Caco-2 (cell line): Measurements from ENCODE around the gene TYW1B. TPM values are rescaled to one million over a fixed set of nuclear protein-coding genes. Genes with fewer than 3 reads are reported as not detected.
"Not testable (repeated sequence)": the region's sequence is repeated elsewhere in the genome, so short reads cannot be mapped to it uniquely, and the experiment has no call there.

ENCODE experiments used
- BruUV-seq: library from RNA; stranded (reverse); fragments of 400-500 nt; replicated peaks from 2 replicates; lab custom pipeline; 2021; lab: Mats Ljungman, UMichigan
- CTCF ChIA-PET: fragments of 300-600 bp; sonication (Branson Sonifier 250); formaldehyde crosslinking; loops from one replicate; lab custom pipeline; 2022; ENCODE audit warnings: antibody characterized with exemption; lab: Charles Lee
- POLR2A ChIA-PET: fragments of 300-600 bp; sonication (Branson Sonifier 250); formaldehyde crosslinking; loops from one replicate; lab custom pipeline; 2022; ENCODE audit warnings: antibody characterized with exemption; lab: Charles Lee
- DNase-seq, 2 experiments: peaks; one replicate each; pipeline versions ENCODE4 v3.0.0 to v3.0.0-alpha.2; 2020 to 2022
- H3K27me3 ChIP-seq: replicated peaks from 2 replicates; pipeline ENCODE4 v1.6.0; 2011; ENCODE audit warnings: low read length; ENCODE audit not compliant: control insufficient read depth, insufficient read depth
- H3K36me3 ChIP-seq: 2 replicates; pipeline ENCODE4 v1.5.1; 2011; ENCODE audit warnings: low read length; ENCODE audit not compliant: control insufficient read depth, insufficient read depth
- H3K4me1 ChIP-seq: fragments of 250-450 bp; sonication (Bioruptor Pico); 2 replicates; pipeline ENCODE4 v1.5.1; 2020; ENCODE audit warnings: mild to moderate bottlenecking
- H3K4me3 ChIP-seq: 2 replicates; pipeline ENCODE4 v1.5.1; 2011; ENCODE audit warnings: low read depth, mild to moderate bottlenecking, control low read depth, low read length
- H3K9me3 ChIP-seq: fragments of 250-450 bp; sonication (Bioruptor Pico); 2 replicates; pipeline ENCODE4 v1.5.1; 2020; ENCODE audit warnings: mild to moderate bottlenecking, moderate library complexity
- H3K27ac Mint-ChIP-seq: one replicate; pipeline ENCODE4 v1.8.0; 2022; ENCODE audit warnings: mixed read lengths; ENCODE audit not compliant: unreplicated experiment
- H3K27me3 Mint-ChIP-seq: one replicate; pipeline ENCODE4 v1.8.0; 2022; ENCODE audit warnings: mixed read lengths; ENCODE audit not compliant: insufficient read depth, unreplicated experiment
- H3K36me3 Mint-ChIP-seq: one replicate; pipeline ENCODE4 v1.8.0; 2022; ENCODE audit warnings: mild to moderate bottlenecking, mixed read lengths; ENCODE audit not compliant: insufficient read depth, unreplicated experiment
- H3K4me1 Mint-ChIP-seq: one replicate; pipeline ENCODE4 v1.8.0; 2022; ENCODE audit warnings: low read depth, mixed read lengths; ENCODE audit not compliant: unreplicated experiment
- H3K4me3 Mint-ChIP-seq: one replicate; pipeline ENCODE4 v1.8.0; 2022; ENCODE audit warnings: mild to moderate bottlenecking, moderate library complexity, mixed read lengths; ENCODE audit not compliant: unreplicated experiment
- H3K9me3 Mint-ChIP-seq: one replicate; pipeline ENCODE4 v1.8.0; 2022; ENCODE audit warnings: mixed read lengths; ENCODE audit not compliant: unreplicated experiment
- intact Hi-C: fragments of 100-400 bp; cut with micrococcal nuclease; formaldehyde crosslinking; loops from one replicate; pipeline ENCODE4 v1.10.0; 2022; ENCODE audit not compliant: unreplicated experiment
- total RNA-seq: library from RNA; stranded (reverse); gene quantifications from 2 replicates; pipeline ENCODE4 v1.2.3, GENCODE V29; 2022
- TF ChIP-seq, protein P1 (sequence below), 2 experiments: fragments of 200-600 bp in 1 of 2; IDR thresholded peaks; 1 replicate in 1 of 2; 2 replicates in 1 of 2; pipeline versions ENCODE4 v1.5.1 to v1.8.0; 2011 to 2022; ENCODE audit warnings: antibody characterized with exemption in 1 of 2, control low read depth in 1 of 2, inconsistent platforms in 1 of 2, low read depth in 1 of 2, low read length in 1 of 2, mild to moderate bottlenecking in 1 of 2, moderate library complexity in 1 of 2; ENCODE audit not compliant: insufficient read depth in 1 of 2, severe bottlenecking in 1 of 2, unreplicated experiment in 1 of 2

The TYW1B gene
- total RNA-seq, 1 experiment from 2014 or later = 12.8 TPM

DNA sequence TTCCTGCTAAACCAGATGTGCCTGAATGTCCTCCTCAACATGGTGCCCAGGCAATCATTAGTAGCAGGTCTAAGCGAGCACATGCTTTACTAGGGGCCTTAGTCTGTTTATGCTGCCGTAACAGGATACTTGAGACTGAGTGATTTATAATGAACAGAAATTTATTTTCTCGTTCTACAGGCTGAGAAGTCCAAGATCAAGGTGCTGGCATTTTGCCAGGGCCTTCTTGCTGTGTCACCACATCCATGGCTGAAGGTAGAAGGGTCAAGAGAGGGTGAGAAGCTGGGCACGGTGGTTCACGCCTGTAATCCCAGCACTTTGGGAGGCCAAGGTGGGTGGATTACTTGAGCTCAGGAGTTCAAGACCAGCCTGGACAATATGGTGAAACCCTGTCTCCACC lies 273.6 kb downstream of the TYW1B start:
- H3K4me3 Mint-ChIP-seq, POLR2A ChIA-PET, H3K4me3 ChIP-seq, DNase-seq, H3K36me3 Mint-ChIP-seq, CTCF ChIA-PET, BruUV-seq, intact Hi-C loops, H3K27ac Mint-ChIP-seq, H3K27me3 ChIP-seq, H3K9me3 ChIP-seq, H3K4me1 Mint-ChIP-seq, H3K27me3 Mint-ChIP-seq, H3K36me3 ChIP-seq, H3K4me1 ChIP-seq, H3K9me3 Mint-ChIP-seq: not testable (repeated sequence)

- H3K27me3 ChIP-seq, DNase-seq, H3K27me3 Mint-ChIP-seq, H3K36me3 ChIP-seq, H3K4me3 Mint-ChIP-seq, H3K36me3 Mint-ChIP-seq, H3K4me3 ChIP-seq, POLR2A ChIA-PET, H3K4me1 Mint-ChIP-seq, CTCF ChIA-PET, intact Hi-C loops, H3K4me1 ChIP-seq, H3K9me3 ChIP-seq, H3K27ac Mint-ChIP-seq, BruUV-seq, H3K9me3 Mint-ChIP-seq: not testable (repeated sequence)
Observed at GRCh38 chr7:72550454-72550853, 277.5 kb downstream of the TYW1B start.

DNA sequence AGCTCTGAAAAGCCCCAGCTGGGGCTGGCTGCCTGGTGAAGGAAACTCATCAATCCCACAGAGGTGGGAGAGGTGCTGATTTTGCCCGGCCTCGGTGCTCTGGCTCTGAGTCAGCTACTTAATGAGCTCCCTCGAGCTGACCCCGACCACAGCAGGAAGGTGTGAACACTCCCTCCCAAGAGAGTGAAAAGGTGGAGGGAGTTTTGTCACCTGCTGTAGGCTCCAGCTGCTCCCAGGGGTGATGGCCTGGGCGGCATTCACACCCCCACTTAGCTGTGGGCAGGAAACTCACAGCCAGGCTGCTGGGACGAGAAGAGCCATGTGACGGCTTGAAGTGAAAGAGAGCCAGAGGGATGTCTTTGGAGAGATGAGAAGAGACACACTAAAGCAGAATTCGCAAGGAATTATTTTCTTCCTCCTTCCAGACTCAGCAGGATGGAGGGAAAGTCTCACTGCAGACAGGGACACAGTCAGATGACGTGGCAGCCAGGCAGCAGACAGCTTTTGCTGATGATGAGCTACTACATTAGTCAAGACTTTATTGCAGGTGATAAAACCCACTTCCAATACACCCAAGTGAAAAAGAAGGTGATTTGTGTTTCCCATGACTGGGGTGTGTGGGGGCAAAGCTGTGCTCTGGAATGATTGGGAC lies 281.3 kb downstream of the TYW1B start:
- intact Hi-C loops, H3K4me1 ChIP-seq, DNase-seq, H3K4me1 Mint-ChIP-seq, H3K4me3 Mint-ChIP-seq, CTCF ChIA-PET, POLR2A ChIA-PET, BruUV-seq, H3K27me3 ChIP-seq, H3K9me3 Mint-ChIP-seq, H3K36me3 Mint-ChIP-seq, H3K27ac Mint-ChIP-seq, H3K9me3 ChIP-seq, H3K36me3 ChIP-seq, H3K27me3 Mint-ChIP-seq, H3K4me3 ChIP-seq: not testable (repeated sequence)

- H3K4me3 ChIP-seq, H3K27ac Mint-ChIP-seq, POLR2A ChIA-PET, H3K4me1 Mint-ChIP-seq, H3K27me3 Mint-ChIP-seq, H3K27me3 ChIP-seq, BruUV-seq, DNase-seq, H3K36me3 ChIP-seq, H3K4me3 Mint-ChIP-seq, H3K4me1 ChIP-seq, H3K36me3 Mint-ChIP-seq, H3K9me3 Mint-ChIP-seq, CTCF ChIA-PET, intact Hi-C loops, H3K9me3 ChIP-seq: not testable (repeated sequence)
Observed at GRCh38 chr7:72544531-72544930, 283.5 kb downstream of the TYW1B start.

DNA sequence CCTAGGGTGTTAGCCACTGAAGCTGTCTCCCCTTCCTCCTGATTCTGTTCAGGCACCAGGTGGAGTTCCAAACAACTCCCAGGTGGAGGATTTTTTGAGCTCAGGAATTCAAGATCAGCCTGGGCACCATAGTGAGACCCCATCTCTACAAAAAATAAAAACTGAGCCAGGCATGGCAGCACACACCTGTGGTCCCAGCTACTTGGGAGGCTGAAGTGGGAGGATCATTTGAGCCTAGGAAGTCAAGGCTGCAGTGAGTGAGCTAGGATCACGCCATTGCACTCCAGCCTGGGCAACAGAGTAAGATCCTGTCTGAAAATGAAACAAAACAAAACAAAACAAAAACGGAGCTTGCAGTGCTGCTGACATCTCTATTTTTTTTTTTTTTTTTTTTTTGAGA lies 287.1 kb downstream of the TYW1B start:
- Histone ChIP-seq H3K4me1 (no peaks in the 10 kb centered on the region), H3K27me3 (no peaks in the 10 kb centered on the region), H3K9me3 (no peaks in the 10 kb centered on the region), H3K36me3 (no peaks in the 10 kb centered on the region), H3K4me3 (no peak overlapping the region)
- CTCF ChIA-PET = no interaction called here
- intact Hi-C loops = no loop called here
- no peak overlapping the region for H3K27ac Mint-ChIP-seq
- POLR2A ChIA-PET = interaction anchor here (0.6 kb wide), 1 partner anchor 209 kb away, joined by 5 read pairs; no protein-coding TSS in a partner anchor
- TF ChIP-seq, protein P1, sequence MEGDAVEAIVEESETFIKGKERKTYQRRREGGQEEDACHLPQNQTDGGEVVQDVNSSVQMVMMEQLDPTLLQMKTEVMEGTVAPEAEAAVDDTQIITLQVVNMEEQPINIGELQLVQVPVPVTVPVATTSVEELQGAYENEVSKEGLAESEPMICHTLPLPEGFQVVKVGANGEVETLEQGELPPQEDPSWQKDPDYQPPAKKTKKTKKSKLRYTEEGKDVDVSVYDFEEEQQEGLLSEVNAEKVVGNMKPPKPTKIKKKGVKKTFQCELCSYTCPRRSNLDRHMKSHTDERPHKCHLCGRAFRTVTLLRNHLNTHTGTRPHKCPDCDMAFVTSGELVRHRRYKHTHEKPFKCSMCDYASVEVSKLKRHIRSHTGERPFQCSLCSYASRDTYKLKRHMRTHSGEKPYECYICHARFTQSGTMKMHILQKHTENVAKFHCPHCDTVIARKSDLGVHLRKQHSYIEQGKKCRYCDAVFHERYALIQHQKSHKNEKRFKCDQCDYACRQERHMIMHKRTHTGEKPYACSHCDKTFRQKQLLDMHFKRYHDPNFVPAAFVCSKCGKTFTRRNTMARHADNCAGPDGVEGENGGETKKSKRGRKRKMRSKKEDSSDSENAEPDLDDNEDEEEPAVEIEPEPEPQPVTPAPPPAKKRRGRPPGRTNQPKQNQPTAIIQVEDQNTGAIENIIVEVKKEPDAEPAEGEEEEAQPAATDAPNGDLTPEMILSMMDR (IDR thresholded peaks at IDR 0.05; ENCODE audit: insufficient read depth in 1 of 2, low read depth in 1 of 2, low read length in 1 of 2, severe bottlenecking in 1 of 2, unreplicated experiment in 1 of 2) = no peak
- no peaks in the 10 kb centered on the region for H3K9me3 Mint-ChIP-seq
- H3K36me3 Mint-ChIP-seq = no peaks in the 10 kb centered on the region
- H3K27me3 Mint-ChIP-seq = no peaks in the 10 kb centered on the region
- no peak for DNase-seq
- no TSS peak for BruUV-seq
- no peak overlapping the region for H3K4me3 Mint-ChIP-seq
- no peaks in the 10 kb centered on the region for H3K4me1 Mint-ChIP-seq
